OCI-LY1 (cell line): ENCODE measurements around the gene GNG2.

Experiments used
- H2AFZ ChIP-seq: fragments of 200-600 bp; sonication (generic), shearing (Covaris generic); 2 replicates; pipeline ENCODE4 v1.6.0; 2014; ENCODE audit warnings: antibody characterized with exemption, mild to moderate bottlenecking, low read length
- H3F3A ChIP-seq: fragments of 200-600 bp; sonication (generic), shearing (Covaris generic); 2 replicates; pipeline ENCODE4 v1.6.0; 2014; ENCODE audit warnings: mild to moderate bottlenecking, antibody characterized with exemption, low read length, moderate library complexity; ENCODE audit not compliant: insufficient read depth
- H3K27ac ChIP-seq: fragments of 200-600 bp; sonication (generic); 2 replicates; pipeline ENCODE4 v1.5.1; 2014; ENCODE audit warnings: low read length, mixed run types, mild to moderate bottlenecking, low read depth; ENCODE audit not compliant: poor library complexity, severe bottlenecking
- H3K27me3 ChIP-seq: fragments of 200-600 bp; sonication (generic); 2 replicates; pipeline ENCODE4 v1.6.0; 2014; ENCODE audit warnings: antibody characterized with exemption, mild to moderate bottlenecking, low read length, moderate library complexity; ENCODE audit not compliant: insufficient read depth
- H3K36me3 ChIP-seq: fragments of 200-600 bp; sonication (generic); 2 replicates; pipeline ENCODE4 v1.6.1; 2014; ENCODE audit warnings: mild to moderate bottlenecking, antibody characterized with exemption, low read length, moderate library complexity, mixed read lengths; ENCODE audit not compliant: insufficient read depth
- H3K4me1 ChIP-seq: fragments of 200-600 bp; sonication (generic); 2 replicates; pipeline ENCODE4 v1.5.1; 2014; ENCODE audit warnings: mild to moderate bottlenecking, low read length, moderate library complexity; ENCODE audit not compliant: insufficient read depth, severe bottlenecking
- H3K4me2 ChIP-seq: fragments of 200-600 bp; sonication (generic), shearing (Covaris generic); 2 replicates; pipeline ENCODE4 v1.6.1; 2014; ENCODE audit warnings: low read length
- H3K4me3 ChIP-seq: fragments of 200-600 bp; sonication (generic); 2 replicates; pipeline ENCODE4 v1.5.1; 2014; ENCODE audit warnings: low read length, low read depth, mild to moderate bottlenecking, mixed read lengths; ENCODE audit not compliant: poor library complexity, severe bottlenecking
- H3K79me2 ChIP-seq: fragments of 200-600 bp; shearing (Covaris generic); 2 replicates; pipeline ENCODE4 v1.6.1; 2016; ENCODE audit warnings: mixed run types, low read length, mixed read lengths; ENCODE audit not compliant: insufficient read depth
- H3K9ac ChIP-seq: fragments of 200-600 bp; sonication (generic), shearing (Covaris generic); 2 replicates; pipeline ENCODE4 v1.6.1; 2014; ENCODE audit warnings: mild to moderate bottlenecking, low read length, mixed read lengths
- H3K9me2 ChIP-seq: fragments of 200-600 bp; sonication (generic), shearing (Covaris generic); 2 replicates; pipeline ENCODE4 v1.6.1; 2014; ENCODE audit warnings: low read depth, mild to moderate bottlenecking, low read length, mixed read lengths
- H3K9me3 ChIP-seq: fragments of 200-600 bp; shearing (Covaris generic); 2 replicates; pipeline ENCODE4 v1.6.1; 2014; ENCODE audit warnings: low read length, mixed read lengths
- H4K20me1 ChIP-seq: fragments of 200-600 bp; sonication (generic), shearing (Covaris generic); 2 replicates; pipeline ENCODE4 v1.6.0; 2016; ENCODE audit warnings: mild to moderate bottlenecking, low read length; ENCODE audit not compliant: insufficient read depth
- EZH2 ChIP-seq: fragments of 200-600 bp; sonication (generic), shearing (Covaris generic); IDR thresholded peaks from 2 replicates; pipeline ENCODE4 v1.8.0; 2017; ENCODE audit warnings: borderline replicate concordance, mixed run types, mild to moderate bottlenecking, antibody characterized with exemption, low read length, moderate library complexity, mixed read lengths
- TF ChIP-seq, protein P1 (sequence below): fragments of 200-600 bp; sonication (generic), shearing (Covaris generic); IDR thresholded peaks from 2 replicates; pipeline ENCODE4 v1.5.1; 2017; ENCODE audit warnings: mild to moderate bottlenecking, antibody characterized with exemption, low read length, moderate library complexity, mixed read lengths

GNG2 gene

GRCh38 chr14:51931308-51931707 lies 70.9 kb downstream of the GNG2 start:
- Histone ChIP-seq H3K79me2 (no peaks in the 10 kb centered on the region), H3K4me3 (no peak overlapping the region), H4K20me1 (no peaks in the 10 kb centered on the region), H3F3A (no peaks in the 10 kb centered on the region), H3K27ac (no peak overlapping the region), H3K4me2 (no peak overlapping the region), H3K36me3 (no peaks in the 10 kb centered on the region), H3K27me3 (0 out of 2 replicates have a peak, but pooled peaks cover 6% of the 10 kb centered on the region), H3K9me3 (no peaks in the 10 kb centered on the region), H3K4me1 (no peaks in the 10 kb centered on the region), H2AFZ (no peak overlapping the region), H3K9me2 (no peaks in the 10 kb centered on the region), H3K9ac (no peak overlapping the region)
- TF ChIP-seq EZH2: no peak
- TF ChIP-seq, protein P1, sequence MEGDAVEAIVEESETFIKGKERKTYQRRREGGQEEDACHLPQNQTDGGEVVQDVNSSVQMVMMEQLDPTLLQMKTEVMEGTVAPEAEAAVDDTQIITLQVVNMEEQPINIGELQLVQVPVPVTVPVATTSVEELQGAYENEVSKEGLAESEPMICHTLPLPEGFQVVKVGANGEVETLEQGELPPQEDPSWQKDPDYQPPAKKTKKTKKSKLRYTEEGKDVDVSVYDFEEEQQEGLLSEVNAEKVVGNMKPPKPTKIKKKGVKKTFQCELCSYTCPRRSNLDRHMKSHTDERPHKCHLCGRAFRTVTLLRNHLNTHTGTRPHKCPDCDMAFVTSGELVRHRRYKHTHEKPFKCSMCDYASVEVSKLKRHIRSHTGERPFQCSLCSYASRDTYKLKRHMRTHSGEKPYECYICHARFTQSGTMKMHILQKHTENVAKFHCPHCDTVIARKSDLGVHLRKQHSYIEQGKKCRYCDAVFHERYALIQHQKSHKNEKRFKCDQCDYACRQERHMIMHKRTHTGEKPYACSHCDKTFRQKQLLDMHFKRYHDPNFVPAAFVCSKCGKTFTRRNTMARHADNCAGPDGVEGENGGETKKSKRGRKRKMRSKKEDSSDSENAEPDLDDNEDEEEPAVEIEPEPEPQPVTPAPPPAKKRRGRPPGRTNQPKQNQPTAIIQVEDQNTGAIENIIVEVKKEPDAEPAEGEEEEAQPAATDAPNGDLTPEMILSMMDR: no peak

GRCh38 chr14:51933191-51933590 lies 72.8 kb downstream of the GNG2 start:
- Histone ChIP-seq H3K4me3 (no peak overlapping the region), H3K9me3 (no peaks in the 10 kb centered on the region), H3K9ac (no peak overlapping the region), H3K27ac (no peak overlapping the region), H3F3A (no peaks in the 10 kb centered on the region), H2AFZ (no peak overlapping the region), H3K36me3 (no peaks in the 10 kb centered on the region), H3K79me2 (no peaks in the 10 kb centered on the region), H3K4me2 (no peak overlapping the region), H3K4me1 (no peaks in the 10 kb centered on the region), H3K27me3 (0 out of 2 replicates have a peak, but pooled peaks cover 6% of the 10 kb centered on the region), H4K20me1 (no peaks in the 10 kb centered on the region), H3K9me2 (no peaks in the 10 kb centered on the region)
- TF ChIP-seq EZH2: no peak
- TF ChIP-seq, protein P1: no peak

GRCh38 chr14:51938137-51938536 lies 77.7 kb downstream of the GNG2 start:
- Histone ChIP-seq H4K20me1 (no peaks in the 10 kb centered on the region), H3K4me2 (no peak overlapping the region), H3K79me2 (no peaks in the 10 kb centered on the region), H3K27ac (no peak overlapping the region), H3K36me3 (no peaks in the 10 kb centered on the region), H3K9me2 (no peaks in the 10 kb centered on the region), H3K9me3 (no peaks in the 10 kb centered on the region), H3F3A (no peaks in the 10 kb centered on the region), H3K4me1 (no peaks in the 10 kb centered on the region), H3K9ac (no peak overlapping the region), H2AFZ (no peak overlapping the region), H3K4me3 (no peak overlapping the region), H3K27me3 (0 out of 2 replicates have a peak, but pooled peaks cover 1% of the 10 kb centered on the region)
- TF ChIP-seq EZH2: no peak
- TF ChIP-seq, protein P1: no peak
